Ishikawa (cell line): ENCODE results near the gene CRTC1.

Experiments used
- CEBPB ChIP-seq: IDR thresholded peaks from 2 replicates; pipeline ENCODE4 v1.6.1; 2012
- CREB1 ChIP-seq: IDR thresholded peaks from 2 replicates; pipeline ENCODE4 v1.6.1; 2012; ENCODE audit warnings: low read depth
- EGR1 ChIP-seq: IDR thresholded peaks from 2 replicates; pipeline ENCODE4 v1.6.1; 2012
- EP300 ChIP-seq: IDR thresholded peaks from 2 replicates; pipeline ENCODE4 v1.6.1; 2012; ENCODE audit warnings: borderline replicate concordance
- FOXM1 ChIP-seq: IDR thresholded peaks from 2 replicates; pipeline ENCODE4 v1.6.1; 2012; ENCODE audit warnings: low read depth, borderline replicate concordance
- MAX ChIP-seq: IDR thresholded peaks from 2 replicates; pipeline ENCODE4 v1.6.1; 2012
- NFIC ChIP-seq: IDR thresholded peaks from 2 replicates; pipeline ENCODE4 v1.6.1; 2012
- RAD21 ChIP-seq: IDR thresholded peaks from 2 replicates; pipeline ENCODE4 v1.6.1; 2012; ENCODE audit warnings: low read depth
- REST ChIP-seq: IDR thresholded peaks from 2 replicates; pipeline ENCODE4 v1.6.1; 2012; ENCODE audit warnings: low read depth, mild to moderate bottlenecking
- TAF1 ChIP-seq: IDR thresholded peaks from 2 replicates; pipeline ENCODE4 v1.6.1; 2012; ENCODE audit warnings: low read depth, mild to moderate bottlenecking
- TCF12 ChIP-seq: IDR thresholded peaks from 2 replicates; pipeline ENCODE4 v1.6.1; 2012; ENCODE audit warnings: low read depth
- TEAD4 ChIP-seq: IDR thresholded peaks from 2 replicates; pipeline ENCODE4 v1.6.1; 2012
- USF1 ChIP-seq: IDR thresholded peaks from 2 replicates; pipeline ENCODE4 v1.6.1; 2012
- YY1 ChIP-seq: IDR thresholded peaks from 2 replicates; pipeline ENCODE4 v1.6.1; 2012; ENCODE audit warnings: low read depth
- ZBTB7A ChIP-seq: IDR thresholded peaks from 2 replicates; pipeline ENCODE4 v1.6.1; 2012; ENCODE audit warnings: low read depth

The CRTC1 gene

GRCh38 chr19:18711893-18712292 lies 28.4 kb downstream of the CRTC1 start:
- TF ChIP-seq MAX, result no peak
- no peak for TF ChIP-seq TEAD4

GRCh38 chr19:18712981-18713380 lies 29.5 kb downstream of the CRTC1 start:
- TF ChIP-seq YY1, result no peak
- no peak for TF ChIP-seq REST
- TF ChIP-seq MAX, result no peak
- no peak for TF ChIP-seq TEAD4
- TF ChIP-seq RAD21, result no peak
- TF ChIP-seq USF1, result no peak
- no peak for TF ChIP-seq TAF1
- no peak for TF ChIP-seq EGR1
- TF ChIP-seq FOXM1, result no peak
- TF ChIP-seq CREB1, result no peak
- no peak for TF ChIP-seq CEBPB
- TF ChIP-seq TCF12, result no peak
- TF ChIP-seq EP300, result no peak
- no peak for TF ChIP-seq ZBTB7A
- no peak for TF ChIP-seq NFIC

- TF ChIP-seq YY1 (no peak), CREB1 (no peak), TAF1 (no peak)
Measured at GRCh38 chr19:18713550-18714117, 30.2 kb downstream of the CRTC1 start.

GRCh38 chr19:18715416-18715815 lies 31.9 kb downstream of the CRTC1 start:
- TF ChIP-seq TAF1 (no peak), NFIC (no peak), EGR1 (no peak), RAD21 (no peak), FOXM1 (no peak), ZBTB7A (no peak), REST (no peak)

GRCh38 chr19:18716857-18717256 lies 33.4 kb downstream of the CRTC1 start:
- TF ChIP-seq USF1, result no peak
- TF ChIP-seq TAF1, result no peak
- no peak for TF ChIP-seq ZBTB7A
- TF ChIP-seq YY1, result no peak
- TF ChIP-seq TCF12, result no peak
- TF ChIP-seq CEBPB, result no peak
- no peak for TF ChIP-seq MAX

- TF ChIP-seq ZBTB7A (no peak), FOXM1 (no peak), CEBPB (no peak), CREB1 (no peak), TEAD4 (no peak), EP300 (no peak), MAX (no peak), NFIC (no peak), YY1 (no peak), EGR1 (no peak), TCF12 (no peak)
Measured at GRCh38 chr19:18717601-18718000, 34.1 kb downstream of the CRTC1 start.
